WTC11 (cell line): ENCODE data around the gene ZNF483. TPM values are rescaled to one million over a fixed set of nuclear protein-coding genes. Genes with fewer than 3 reads are reported as not detected.

Experiments
- ATAC-seq: fragments of 200-7000 bp; cut with Tn5 transposase; 2 replicates; pipeline ENCODE4 v1.10.0; 2021; ENCODE audit warnings: mild to moderate bottlenecking, moderate library complexity
- CTCF ChIA-PET: fragments of 300-600 bp; sonication (Branson Sonifier 250); formaldehyde crosslinking; loops from one replicate; lab custom pipeline; 2021; ENCODE audit warnings: antibody characterized with exemption; lab: Charles Lee
- POLR2A ChIA-PET: fragments of 350-600 bp; sonication (Branson Sonifier 250); formaldehyde crosslinking; loops from one replicate; lab custom pipeline; 2021; ENCODE audit warnings: antibody characterized with exemption; lab: Charles Lee
- DNase-seq: peaks from one replicate; pipeline ENCODE4 v3.0.0; 2021; ENCODE audit warnings: low spot score
- H3K27ac Mint-ChIP-seq: 2 replicates; pipeline ENCODE4 v1.8.0; 2021; ENCODE audit warnings: mixed read lengths
- H3K27me3 Mint-ChIP-seq: 2 replicates; pipeline ENCODE4 v1.8.0; 2021; ENCODE audit warnings: low read depth, mild to moderate bottlenecking, moderate library complexity, mixed read lengths
- H3K36me3 Mint-ChIP-seq: 2 replicates; pipeline ENCODE4 v1.8.0; 2021; ENCODE audit warnings: mixed read lengths
- H3K4me1 Mint-ChIP-seq: 2 replicates; pipeline ENCODE4 v1.8.0; 2022; ENCODE audit warnings: mixed read lengths
- H3K4me3 Mint-ChIP-seq: 2 replicates; pipeline ENCODE4 v1.8.0; 2021; ENCODE audit warnings: mild to moderate bottlenecking, moderate library complexity, mixed read lengths
- H3K9me3 Mint-ChIP-seq: 2 replicates; pipeline ENCODE4 v1.8.0; 2021; ENCODE audit warnings: mixed read lengths
- AFF4 ChIP-seq: sonication (generic); formaldehyde crosslinking; IDR thresholded peaks from 2 replicates; pipeline ENCODE4 v1.8.1; 2023; ENCODE audit warnings: mild to moderate bottlenecking, missing genetic modification reagents, borderline replicate concordance
- ARID4B ChIP-seq: sonication (generic); formaldehyde crosslinking; IDR thresholded peaks from 2 replicates; pipeline ENCODE4 v1.8.0; 2023; ENCODE audit warnings: missing genetic modification reagents, mild to moderate bottlenecking, borderline replicate concordance
- ATF2 ChIP-seq: sonication (generic); formaldehyde crosslinking; IDR thresholded peaks from 2 replicates; pipeline ENCODE4 v1.8.1; 2022; ENCODE audit warnings: low read depth, missing genetic modification reagents, borderline replicate concordance
- CREM ChIP-seq: sonication (generic); formaldehyde crosslinking; IDR thresholded peaks from 2 replicates; pipeline ENCODE4 v1.8.1; 2022; ENCODE audit warnings: mild to moderate bottlenecking, missing genetic modification reagents, moderate library complexity
- FOXJ3 ChIP-seq: sonication (generic); formaldehyde crosslinking; IDR thresholded peaks from 2 replicates; pipeline ENCODE4 v1.9.0; 2021; ENCODE audit warnings: missing genetic modification reagents, mild to moderate bottlenecking, borderline replicate concordance
- FOXK1 ChIP-seq: sonication (generic); formaldehyde crosslinking; IDR thresholded peaks from 2 replicates; pipeline ENCODE4 v1.8.0; 2022; ENCODE audit warnings: mild to moderate bottlenecking, moderate library complexity, missing genetic modification reagents
- FOXP1 ChIP-seq: sonication (generic); formaldehyde crosslinking; IDR thresholded peaks from 2 replicates; pipeline ENCODE4 v1.8.0; 2022; ENCODE audit warnings: missing genetic modification reagents, mild to moderate bottlenecking, moderate library complexity, borderline replicate concordance
- GRHL2 ChIP-seq: fragments of 250-450 bp; sonication (Bioruptor Pico); IDR thresholded peaks from 2 replicates; pipeline ENCODE4 v1.8.0; 2022; ENCODE audit warnings: mild to moderate bottlenecking, moderate library complexity; ENCODE audit not compliant: insufficient replicate concordance, severe bottlenecking
- JUN ChIP-seq: sonication (generic); formaldehyde crosslinking; IDR thresholded peaks from 2 replicates; pipeline ENCODE4 v1.8.0; 2023; ENCODE audit warnings: mild to moderate bottlenecking, missing genetic modification reagents
- MAX ChIP-seq: sonication (generic); formaldehyde crosslinking; IDR thresholded peaks from 2 replicates; pipeline ENCODE4 v1.8.0; 2022; ENCODE audit warnings: mild to moderate bottlenecking, missing genetic modification reagents
- NR2C2 ChIP-seq: sonication (generic); formaldehyde crosslinking; IDR thresholded peaks from 2 replicates; pipeline ENCODE4 v1.8.0; 2022; ENCODE audit warnings: mild to moderate bottlenecking, missing genetic modification reagents
- NR3C1 ChIP-seq: sonication (generic); formaldehyde crosslinking; conservative IDR thresholded peaks from 2 replicates; pipeline ENCODE4 v1.8.1; 2023; ENCODE audit warnings: low read depth, mild to moderate bottlenecking, missing genetic modification reagents
- OVOL2 ChIP-seq: fragments of 250-450 bp; sonication (Bioruptor Pico); IDR thresholded peaks from 2 replicates; pipeline ENCODE4 v1.9.0; 2021; ENCODE audit warnings: mild to moderate bottlenecking, borderline replicate concordance
- SMAD4 ChIP-seq: sonication (generic); formaldehyde crosslinking; IDR thresholded peaks from 2 replicates; pipeline ENCODE4 v1.8.0; 2022; ENCODE audit warnings: mild to moderate bottlenecking, missing genetic modification reagents
- SOX15 ChIP-seq: fragments of 250-450 bp; sonication (Bioruptor Pico); IDR thresholded peaks from 2 replicates; pipeline ENCODE4 v1.9.0; 2021; ENCODE audit warnings: mild to moderate bottlenecking
- TEAD1 ChIP-seq: sonication (generic); formaldehyde crosslinking; IDR thresholded peaks from 2 replicates; pipeline ENCODE4 v1.8.0; 2022; ENCODE audit warnings: mild to moderate bottlenecking, missing genetic modification reagents
- TP53 ChIP-seq: sonication (generic); formaldehyde crosslinking; IDR thresholded peaks from 2 replicates; pipeline ENCODE4 v1.8.1; 2023; ENCODE audit warnings: mild to moderate bottlenecking, missing genetic modification reagents
- USF2 ChIP-seq: sonication (generic); formaldehyde crosslinking; IDR thresholded peaks from 2 replicates; pipeline ENCODE4 v1.8.1; 2023; ENCODE audit warnings: mild to moderate bottlenecking, missing genetic modification reagents, moderate library complexity
- ZNF416 ChIP-seq: fragments of 250-450 bp; sonication (Bioruptor Pico); IDR thresholded peaks from 2 replicates; pipeline ENCODE4 v1.9.0; 2021; ENCODE audit warnings: mild to moderate bottlenecking, inconsistent platforms
- ZNF423 ChIP-seq: fragments of 250-450 bp; sonication (Bioruptor Pico); IDR thresholded peaks from 2 replicates; pipeline ENCODE4 v2.1.2; 2022; ENCODE audit warnings: mild to moderate bottlenecking, moderate library complexity
- total RNA-seq: library from RNA; stranded (reverse); gene quantifications from 3 replicates; pipeline ENCODE4 v1.2.3, GENCODE V29; 2021

The ZNF483 gene
- total RNA-seq, 1 experiment from 2014 or later, result 77.4 TPM

GRCh38 chr9:111604054-111604615 lies 79.2 kb downstream of the ZNF483 start:
- Mint-ChIP-seq H3K9me3 (no peaks in the 10 kb centered on the region), H3K27ac (no peak overlapping the region), H3K4me1 (peaks cover 8% of the 10 kb centered on the region; the same call in 1 of the 2 replicates), H3K4me3 (no peak overlapping the region), H3K36me3 (no peaks in the 10 kb centered on the region), H3K27me3 (peaks cover 2% of the 10 kb centered on the region; the same call in 1 of the 2 replicates)
- TF ChIP-seq SMAD4 (CRISPR knock-in tag) (no peak), ZNF423 (no peak), NR2C2 (CRISPR knock-in tag) (no peak), NR3C1 (CRISPR knock-in tag) (no peak), FOXJ3 (CRISPR knock-in tag) (no peak), SOX15 (CRISPR knock-in tag) (no peak), GRHL2 (CRISPR knock-in tag) (no peak), USF2 (CRISPR knock-in tag) (no peak), CREM (no peak), ZNF416 (CRISPR knock-in tag) (no peak), FOXK1 (CRISPR knock-in tag) (no peak), JUN (no peak), TP53 (no peak), AFF4 (CRISPR knock-in tag) (no peak)
- POLR2A ChIA-PET, result no interaction called here
- no peak for DNase-seq
- CTCF ChIA-PET, result no interaction called here
- no peak for ATAC-seq

- no peak overlapping the region for H3K4me3 Mint-ChIP-seq
- ChIA-PET CTCF (interaction anchor here (0.5 to 1.1 kb wide), 3 partner anchors 9 to 197 kb away, joined by 3 to 7 read pairs (median 3); no protein-coding TSS in a partner anchor), POLR2A (interaction anchor here (0.7 kb wide), 1 partner anchor 34 kb away, joined by 9 read pairs; no protein-coding TSS in a partner anchor)
- DNase-seq (no peak), ATAC-seq (no peak)
- H3K36me3 Mint-ChIP-seq, result no peaks in the 10 kb centered on the region
- no peak overlapping the region for H3K27ac Mint-ChIP-seq
- H3K9me3 Mint-ChIP-seq, result no peaks in the 10 kb centered on the region
- H3K27me3 Mint-ChIP-seq, result peaks cover 2% of the 10 kb centered on the region; the same call in 1 of the 2 replicates
- peaks cover 6% of the 10 kb centered on the region; the same call in 1 of the 2 replicates for H3K4me1 Mint-ChIP-seq
- TF ChIP-seq TEAD1 (CRISPR knock-in tag) (no peak), FOXP1 (CRISPR knock-in tag) (no peak), ARID4B (no peak), ATF2 (CRISPR knock-in tag) (no peak), AFF4 (CRISPR knock-in tag) (no peak), OVOL2 (CRISPR knock-in tag) (no peak), MAX (no peak)
Observed at GRCh38 chr9:111605041-111605559, 80.1 kb downstream of the ZNF483 start.
